Endometrial microvascular endothelial cells (primary cell): Measurements from ENCODE around the gene TBX5. TPM values are rescaled to one million over a fixed set of nuclear protein-coding genes. Genes with fewer than 3 reads are reported as not detected.

Source experiments
- in situ Hi-C: cut with HindIII; loops from 2 replicates; pipeline ENCODE4 v1.10.0; 2017; ENCODE audit warnings: low sequenced_read_pairs, low pct_unique_long_range_greater_than_20kb; ENCODE audit errors: inconsistent ontology term
- total RNA-seq: library from RNA; depleted of rRNA; stranded (reverse); fragments of >200 nt; gene quantifications from one replicate; pipeline ENCODE4 v1.2.3, GENCODE V29; 2015; ENCODE audit errors: inconsistent ontology term

The TBX5 gene
- total RNA-seq, 1 donor from 2014 or later: not detected

- in situ Hi-C loops: no loop called here
These were observed 32.8 kb upstream of the TBX5 start for GRCh38 chr12:114438635-114439256.

DNA sequence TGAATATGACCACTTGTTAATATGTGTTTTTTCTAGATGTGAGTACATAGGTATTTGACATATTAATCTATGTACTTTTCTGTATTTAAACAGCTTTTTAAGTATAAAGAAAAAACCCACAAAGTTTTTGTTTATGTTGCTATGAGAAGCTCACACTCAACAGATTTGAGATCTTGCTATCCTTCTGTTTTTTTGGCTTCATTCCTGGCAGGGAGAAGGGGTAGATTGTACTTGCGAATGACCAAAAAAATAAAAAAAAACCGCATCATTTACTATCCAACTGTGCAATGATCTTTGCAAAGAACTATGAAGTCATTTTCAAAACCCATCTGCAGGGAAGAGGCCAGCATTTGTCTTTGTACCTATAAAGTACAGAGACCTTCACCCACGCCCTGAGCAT is 28.4 kb upstream of the TBX5 start:
- in situ Hi-C loops: no loop called here

DNA sequence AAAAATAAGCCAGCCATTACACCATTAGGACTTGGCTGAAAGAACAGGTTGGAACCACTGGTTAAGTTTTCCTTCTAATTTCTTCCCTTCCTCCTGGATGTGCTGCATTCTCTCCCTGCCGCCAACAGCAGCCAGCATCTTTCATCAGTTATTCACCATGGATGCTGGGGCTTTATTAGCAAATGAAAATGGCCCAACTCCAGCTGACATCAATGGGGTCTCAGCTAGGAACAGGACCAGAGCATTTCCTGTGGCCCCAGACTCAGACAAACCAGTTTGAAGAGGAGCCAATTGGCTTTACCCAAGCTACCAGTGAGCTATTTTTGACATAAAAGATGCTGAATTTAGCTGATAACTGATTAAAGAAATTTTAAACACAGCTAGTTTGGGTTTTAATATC is 26.0 kb upstream of the TBX5 start:
- in situ Hi-C loops: no loop called here

DNA sequence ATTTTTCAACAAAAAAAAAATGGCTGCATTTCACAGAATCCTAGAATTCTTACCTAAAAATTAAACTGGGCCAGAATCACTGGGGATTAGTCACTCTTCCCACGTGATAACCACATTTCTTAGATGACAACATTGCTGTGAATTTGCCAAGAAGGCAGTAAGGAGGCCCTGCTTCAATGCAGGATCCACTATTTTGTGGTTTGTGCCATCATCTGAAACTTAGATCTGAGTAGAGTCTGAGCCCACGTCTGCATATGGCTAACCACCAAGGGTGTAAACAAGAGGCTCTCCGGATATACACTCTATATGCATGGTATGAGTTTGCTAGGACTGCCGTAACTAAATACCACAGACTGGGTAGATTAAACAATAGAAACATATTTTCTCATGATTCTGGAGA is 24.4 kb upstream of the TBX5 start:
- in situ Hi-C loops: no loop called here

DNA sequence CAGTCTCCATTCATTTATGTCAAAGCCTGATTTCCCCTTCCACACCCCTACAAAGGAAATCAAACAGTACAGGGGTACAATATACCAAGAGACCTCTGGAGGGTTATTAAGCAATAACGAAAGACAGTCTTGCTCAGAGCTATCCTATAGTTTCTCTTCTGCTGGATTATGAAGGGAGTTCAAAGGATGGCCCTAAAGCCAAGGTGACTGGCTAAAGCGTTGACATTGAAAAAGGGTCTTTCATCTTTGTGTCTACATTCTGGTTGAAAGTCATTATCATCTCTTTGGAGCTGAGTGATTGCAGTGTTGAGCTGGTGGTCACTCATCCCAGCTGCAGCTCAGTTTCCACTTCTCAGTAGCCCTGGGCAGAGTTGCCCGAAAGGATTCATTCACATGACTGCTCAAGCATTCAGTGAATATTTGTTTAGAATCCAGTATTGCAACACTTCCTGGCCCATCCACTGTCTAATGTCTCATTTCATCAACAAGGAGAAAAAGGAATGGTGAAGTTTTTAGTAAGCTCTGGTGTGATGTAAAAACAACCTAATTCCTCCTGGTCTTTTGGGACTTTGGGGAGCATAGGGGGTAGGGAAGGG is 19.2 kb upstream of the TBX5 start:
- in situ Hi-C loops: no loop called here

GRCh38 chr12:114420944-114421335 is 15.0 kb upstream of the TBX5 start:
- in situ Hi-C loops: no loop called here

DNA sequence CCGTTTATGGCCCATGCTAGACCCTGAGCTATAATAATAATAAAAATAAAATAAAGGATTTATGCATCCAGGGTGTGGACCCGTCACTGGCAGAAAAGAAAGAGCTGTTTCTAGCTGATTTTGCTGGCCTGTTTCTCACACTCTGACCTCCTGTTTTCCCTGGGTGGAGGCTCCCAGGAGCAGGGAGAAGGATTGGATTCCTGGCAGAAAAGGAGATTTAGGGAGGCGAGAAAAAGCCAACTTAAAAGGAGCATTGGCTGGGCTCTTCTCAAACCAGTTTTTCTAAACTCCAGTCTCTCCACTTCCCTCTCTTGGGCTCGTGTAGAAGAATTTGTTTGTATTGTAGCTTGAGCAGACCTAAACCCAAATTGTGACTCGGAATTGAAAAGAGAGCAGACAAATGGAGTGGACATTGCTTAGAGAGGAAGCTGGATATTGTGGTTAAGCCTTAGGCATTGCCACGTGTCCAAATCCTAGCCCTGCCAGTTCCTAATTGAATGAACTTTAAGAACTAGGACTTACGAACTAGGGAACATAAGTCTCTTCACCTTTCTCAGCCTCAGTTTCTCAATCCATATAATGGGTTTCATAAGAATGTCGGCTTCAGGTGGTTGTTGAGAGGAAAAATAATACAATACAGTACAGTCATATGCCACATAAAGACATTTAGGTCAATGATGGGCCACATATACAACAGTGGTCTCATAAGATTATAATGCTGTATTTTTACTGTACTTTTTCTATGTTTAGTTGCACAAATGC is 14.4 kb upstream of the TBX5 start:
- in situ Hi-C loops: no loop called here

DNA sequence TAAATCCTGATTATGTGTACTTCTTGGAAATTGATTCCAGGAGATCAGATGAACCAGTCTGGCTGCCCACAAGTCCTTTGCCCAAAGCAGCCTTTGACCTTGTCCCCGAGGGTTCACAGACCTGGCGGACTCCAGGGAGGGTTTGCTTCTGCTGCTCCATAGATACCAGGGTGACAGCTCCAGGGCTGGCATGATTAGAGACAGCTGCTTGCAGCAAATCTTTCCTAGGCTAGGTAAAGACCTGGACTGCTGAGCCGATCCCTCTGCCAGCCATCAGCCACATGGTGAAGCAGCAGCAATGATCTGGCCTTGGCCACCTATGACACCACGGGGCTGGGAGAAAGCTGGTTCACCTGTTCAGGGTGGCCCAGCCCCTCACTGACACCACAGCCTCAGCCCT is 10.1 kb upstream of the TBX5 start:
- in situ Hi-C loops: no loop called here

DNA sequence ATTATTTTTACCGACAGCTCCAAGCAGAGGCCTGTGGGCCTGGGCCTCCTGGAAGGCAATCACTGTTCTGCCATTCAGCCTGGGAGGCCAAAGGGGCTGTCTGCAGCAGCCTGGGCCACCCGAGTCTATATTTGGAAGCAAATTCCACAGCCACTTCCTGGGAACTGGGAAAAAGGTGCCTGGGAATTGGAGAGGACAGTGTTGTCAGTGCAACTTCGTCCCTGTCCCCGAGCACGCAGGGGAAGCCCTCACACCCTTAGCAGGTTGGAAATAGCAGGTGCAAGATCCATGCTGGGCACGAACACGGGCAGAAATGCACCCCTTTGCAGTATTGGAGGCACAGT is 9.6 kb upstream of the TBX5 start:
- in situ Hi-C loops: no loop called here

- in situ Hi-C loops: no loop called here
These were observed 9.1 kb upstream of the TBX5 start for GRCh38 chr12:114414866-114415524.

DNA sequence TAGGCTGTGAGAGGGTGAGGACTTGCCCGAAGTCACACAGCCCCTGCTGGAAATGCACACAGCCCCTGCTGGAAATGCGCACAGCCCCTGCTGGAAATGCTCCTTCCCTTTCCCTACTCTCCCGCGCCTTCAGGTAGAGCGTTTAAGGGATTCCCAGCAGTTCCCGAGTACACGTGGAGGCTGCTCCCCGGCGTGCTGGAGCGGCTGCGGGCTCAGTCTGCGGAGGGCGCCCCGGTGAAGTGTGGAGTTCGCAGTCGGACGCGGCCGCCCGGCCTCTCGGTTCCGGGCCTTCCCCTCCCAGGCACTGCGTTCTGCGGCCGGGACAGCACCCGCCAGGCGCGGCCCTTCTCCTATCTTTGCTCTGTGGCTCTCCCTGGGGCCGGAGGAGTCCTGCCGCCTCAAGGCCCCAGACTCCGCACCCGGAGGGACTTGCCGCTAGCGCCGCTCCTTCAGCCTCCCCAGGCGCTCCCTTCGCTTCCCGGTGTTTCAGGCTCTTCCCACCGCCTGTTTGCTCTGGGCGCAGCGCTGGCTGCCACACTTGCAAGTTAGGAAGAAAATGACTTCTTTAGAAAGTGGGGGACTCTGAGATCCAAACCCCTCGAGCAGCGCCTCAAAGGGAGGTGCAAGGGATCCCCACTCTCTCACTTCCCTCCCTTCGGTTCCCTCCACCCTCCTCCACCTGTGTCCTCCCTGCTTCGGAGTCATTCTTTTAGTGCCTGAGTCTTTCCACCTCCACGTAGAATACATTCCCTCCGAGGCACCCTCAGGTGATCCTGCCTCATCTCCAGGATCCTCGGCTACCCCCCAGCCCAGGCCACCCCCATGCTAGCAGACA is 8.3 kb upstream of the TBX5 start:
- in situ Hi-C loops: no loop called here

- in situ Hi-C loops: no loop called here
These were observed 7.1 kb upstream of the TBX5 start for GRCh38 chr12:114412825-114413749.

DNA sequence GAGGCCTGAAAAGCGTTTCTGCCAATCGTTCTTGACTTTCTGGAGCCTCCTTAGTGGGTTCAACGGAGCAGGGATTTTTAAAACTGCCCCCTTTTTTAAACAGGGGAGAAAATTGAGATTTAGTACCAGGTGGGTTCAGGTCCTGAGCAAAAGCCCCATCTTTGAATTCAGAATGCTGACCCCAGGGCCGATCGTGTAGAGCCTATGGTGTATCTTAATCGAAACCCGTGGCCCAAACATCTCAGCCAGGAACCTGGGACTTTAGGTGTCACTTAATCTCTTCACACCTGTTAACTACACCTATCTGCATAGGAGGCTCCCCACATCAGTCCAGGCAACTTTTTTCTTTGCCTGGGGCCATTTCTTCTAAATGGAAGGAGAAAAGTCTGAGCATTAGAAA is 6.4 kb upstream of the TBX5 start:
- in situ Hi-C loops: no loop called here

GRCh38 chr12:114411071-114411837 is 5.3 kb upstream of the TBX5 start:
- in situ Hi-C loops: no loop called here

DNA sequence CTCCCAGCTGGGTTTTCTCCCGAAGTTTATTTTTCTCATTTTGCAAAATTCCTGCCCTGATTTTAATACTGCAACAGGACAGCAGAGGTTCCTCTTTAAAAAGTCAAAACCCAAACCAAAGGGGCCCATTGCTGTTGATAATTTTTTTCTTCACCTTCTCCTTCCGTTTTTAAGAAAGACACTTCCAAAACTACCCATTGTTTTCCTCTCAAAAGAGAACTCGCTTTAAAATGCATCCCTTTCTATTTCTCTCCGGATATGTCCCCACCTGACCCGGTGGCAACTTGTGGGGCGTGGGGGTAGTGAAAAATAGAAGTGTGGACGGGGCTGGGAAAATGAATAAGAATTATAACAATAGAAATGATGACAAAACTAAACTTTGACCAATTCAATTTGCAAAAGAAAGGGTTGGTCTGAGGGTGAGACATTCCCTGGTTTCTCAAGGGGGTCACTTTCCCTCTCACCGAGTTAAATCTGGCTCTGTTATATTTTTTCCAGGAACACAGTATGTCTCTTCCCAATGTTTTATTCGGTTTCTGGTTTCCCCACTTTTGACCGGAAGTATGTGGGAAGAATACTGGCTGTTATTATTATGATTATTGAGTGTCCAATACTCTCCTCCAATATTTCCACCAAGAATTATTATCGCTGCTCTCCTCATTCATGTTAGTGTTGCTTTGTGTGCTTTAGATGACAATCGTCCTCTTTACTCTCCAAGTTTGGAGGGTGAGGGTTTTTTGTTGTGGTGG is 4.1 kb upstream of the TBX5 start:
- in situ Hi-C loops: no loop called here

DNA sequence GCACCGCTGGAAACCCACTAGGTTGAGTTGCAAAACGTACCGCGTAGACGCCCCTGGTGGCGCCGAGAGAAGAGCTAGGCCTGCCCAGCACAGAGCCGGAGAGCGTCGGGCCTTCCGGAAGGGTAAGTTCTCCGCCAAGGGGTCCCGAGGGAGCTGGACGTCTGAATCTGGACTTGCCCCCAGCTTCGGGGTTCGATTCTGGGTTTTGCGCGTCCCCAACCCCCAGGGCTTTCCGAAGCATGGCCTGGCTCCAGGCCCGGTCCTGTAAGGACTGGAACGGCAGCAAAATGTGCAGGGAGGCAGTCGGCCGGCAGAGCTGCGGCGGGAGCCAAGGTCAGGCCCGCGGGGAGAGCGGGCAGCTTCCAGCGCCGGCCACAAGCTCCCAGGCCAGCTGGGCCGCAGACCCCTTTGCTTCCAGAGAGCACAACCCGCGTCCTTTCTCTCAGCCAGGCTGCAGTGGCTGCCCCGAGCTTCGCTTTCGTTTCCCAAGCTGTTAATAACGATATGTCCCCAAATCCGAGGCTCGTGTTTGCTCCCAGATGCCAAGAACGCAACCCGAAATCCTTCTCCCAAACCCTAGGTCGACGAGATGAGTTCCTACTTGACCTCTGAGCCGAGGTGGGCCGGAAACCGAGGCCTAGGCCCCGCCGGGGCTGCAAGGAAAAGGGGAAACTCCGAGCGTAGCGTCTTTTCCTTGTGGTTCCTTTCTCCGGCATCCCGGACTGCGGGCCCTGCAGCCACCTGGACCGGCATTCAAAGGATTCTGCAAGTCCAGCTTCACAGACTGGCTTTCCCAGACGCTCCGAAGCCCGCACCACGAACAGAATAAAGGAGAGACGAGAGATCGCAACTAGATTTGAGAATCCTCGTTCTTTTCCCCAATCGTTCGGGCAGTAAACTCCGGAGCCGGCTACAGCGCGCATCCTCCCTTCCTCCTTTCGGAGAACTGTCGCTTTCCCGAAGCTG is 3.2 kb upstream of the TBX5 start:
- in situ Hi-C loops: no loop called here
